GM12892 (cell line): ENCODE results near the gene ZCCHC14.

ENCODE experiments used
- POLR2A ChIP-seq: IDR thresholded peaks from 2 replicates; pipeline ENCODE4 v1.6.1; 2011; ENCODE audit warnings: low read depth, low read length, control low read depth
- POLR2AphosphoS5 ChIP-seq: IDR thresholded peaks from 2 replicates; pipeline ENCODE4 v1.6.1; 2011; ENCODE audit warnings: low read depth, low read length, control low read depth

- TF ChIP-seq POLR2A (no peak), POLR2AphosphoS5 (no peak)
Measured at GRCh38 chr16:87463722-87464690, 28.8 kb downstream of the ZCCHC14 start.
